HEK293T (cell line): Measurements from ENCODE around the gene CD99.
"Not testable (repeated sequence)": the region's sequence is repeated elsewhere in the genome, so short reads cannot be mapped to it uniquely, and the experiment has no call there.

ENCODE experiments used
- CTCF ChIA-PET: fragments of 350-600 bp; formaldehyde crosslinking; extraction: SDS; loops from one replicate; lab custom pipeline; 2021; ENCODE audit warnings: antibody characterized with exemption, inconsistent platforms; lab: Yijun Ruan, JAX
- POLR2A ChIA-PET: fragments of 350-600 bp; formaldehyde crosslinking; extraction: SDS; loops from one replicate; lab custom pipeline; 2020; ENCODE audit warnings: antibody characterized with exemption, inconsistent platforms; lab: Yijun Ruan, JAX
- DNase-seq: peaks from one replicate; pipeline ENCODE4 v3.0.0; 2012; ENCODE audit warnings: mixed read lengths; ENCODE audit errors: extremely low spot score
- ARNT ChIP-seq: fragments of 450-650 bp; IDR thresholded peaks from 2 replicates; pipeline ENCODE4 v1.6.1; 2017; ENCODE audit warnings: mild to moderate bottlenecking
- BHLHE40 ChIP-seq: fragments of 450-650 bp; IDR thresholded peaks from 2 replicates; pipeline ENCODE4 v1.6.1; 2016; ENCODE audit warnings: mild to moderate bottlenecking, moderate library complexity, borderline replicate concordance
- CTBP1 ChIP-seq: fragments of 450-650 bp; IDR thresholded peaks from 2 replicates; pipeline ENCODE4 v1.6.1; 2016; ENCODE audit warnings: borderline replicate concordance
- ELF4 ChIP-seq: fragments of 450-650 bp; IDR thresholded peaks from 2 replicates; pipeline ENCODE4 v1.6.1; 2017; ENCODE audit warnings: antibody characterized with exemption
- FOXA1 ChIP-seq: fragments of 450-650 bp; IDR thresholded peaks from 2 replicates; pipeline ENCODE4 v1.6.1; 2016; ENCODE audit warnings: mild to moderate bottlenecking
- FOXK2 ChIP-seq: fragments of 450-650 bp; IDR thresholded peaks from 2 replicates; pipeline ENCODE4 v1.6.1; 2016; ENCODE audit warnings: mild to moderate bottlenecking
- FOXM1 ChIP-seq: fragments of 450-650 bp; IDR thresholded peaks from 2 replicates; pipeline ENCODE4 v1.6.1; 2017; ENCODE audit warnings: mild to moderate bottlenecking, borderline replicate concordance
- HDGF ChIP-seq: fragments of 450-650 bp; IDR thresholded peaks from 2 replicates; pipeline ENCODE4 v1.6.1; 2017; ENCODE audit warnings: antibody characterized with exemption, borderline replicate concordance
- L3MBTL2 ChIP-seq: fragments of 450-650 bp; conservative IDR thresholded peaks from 2 replicates; pipeline ENCODE4 v1.6.1; 2016; ENCODE audit warnings: mild to moderate bottlenecking
- LEF1 ChIP-seq: fragments of 450-650 bp; IDR thresholded peaks from 2 replicates; pipeline ENCODE4 v1.6.1; 2017; ENCODE audit warnings: mild to moderate bottlenecking, borderline replicate concordance
- NFRKB ChIP-seq: fragments of 450-650 bp; IDR thresholded peaks from 2 replicates; pipeline ENCODE4 v1.6.1; 2016; ENCODE audit warnings: mild to moderate bottlenecking, moderate library complexity
- PKNOX1 ChIP-seq: fragments of 450-650 bp; IDR thresholded peaks from 2 replicates; pipeline ENCODE4 v1.6.1; 2016
- SP1 ChIP-seq: fragments of 450-650 bp; IDR thresholded peaks from 2 replicates; pipeline ENCODE4 v1.6.1; 2017
- SUZ12 ChIP-seq: fragments of 450-650 bp; IDR thresholded peaks from 2 replicates; pipeline ENCODE4 v1.6.1; 2016; ENCODE audit warnings: mild to moderate bottlenecking
- TARDBP ChIP-seq: fragments of 450-650 bp; IDR thresholded peaks from 2 replicates; pipeline ENCODE4 v1.6.1; 2016
- ZNF384 ChIP-seq: fragments of 450-650 bp; IDR thresholded peaks from 2 replicates; pipeline ENCODE4 v1.6.1; 2016

The CD99 gene

GRCh38 chrX:2767631-2768455 is 76.7 kb downstream of the CD99 start:
- no peak for DNase-seq
- ChIA-PET CTCF (no interaction called here), POLR2A (no interaction called here)
- TF ChIP-seq SUZ12, result no peak
- TF ChIP-seq ARNT, result no peak
- no peak for TF ChIP-seq L3MBTL2
- TF ChIP-seq BHLHE40, result no peak
- TF ChIP-seq FOXK2, result no peak
- no peak for TF ChIP-seq LEF1
- TF ChIP-seq NFRKB, result no peak
- TF ChIP-seq HDGF, result no peak

GRCh38 chrX:2769615-2770014 is 78.5 kb downstream of the CD99 start:
- CTCF ChIA-PET, result no interaction called here

GRCh38 chrX:2773166-2774055 is 82.3 kb downstream of the CD99 start:
- DNase-seq, POLR2A ChIA-PET, CTCF ChIA-PET: not testable (repeated sequence)

More at GRCh38 chrX:2769615-2770014, 78.5 kb downstream of the CD99 start:
- TF ChIP-seq SP1, result no peak
- no peak for TF ChIP-seq FOXM1
- TF ChIP-seq ELF4, result no peak
- no peak for TF ChIP-seq NFRKB
- TF ChIP-seq SUZ12, result no peak
- no peak for TF ChIP-seq BHLHE40
- TF ChIP-seq TARDBP, result no peak
- no peak for TF ChIP-seq L3MBTL2
- TF ChIP-seq LEF1, result no peak
- TF ChIP-seq ARNT, result no peak
- no peak for TF ChIP-seq FOXK2
- TF ChIP-seq PKNOX1, result no peak
- TF ChIP-seq FOXA1, result no peak
- TF ChIP-seq HDGF, result no peak
- no peak for TF ChIP-seq CTBP1
- no peak for TF ChIP-seq ZNF384
- POLR2A ChIA-PET, result no interaction called here
- DNase-seq, result no peak

GRCh38 chrX:2774057-2774456 is 83.0 kb downstream of the CD99 start:
- DNase-seq, result no peak
- POLR2A ChIA-PET, result no interaction called here
- CTCF ChIA-PET, result no interaction called here
- TF ChIP-seq PKNOX1 (no peak), BHLHE40 (no peak), HDGF (no peak), ARNT (no peak)

- DNase-seq, result no peak
- CTCF ChIA-PET, result no interaction called here
- TF ChIP-seq BHLHE40, result no peak
- no peak for TF ChIP-seq HDGF
- TF ChIP-seq ARNT, result no peak
- no peak for TF ChIP-seq NFRKB
- TF ChIP-seq SP1, result no peak
- no peak for TF ChIP-seq TARDBP
- TF ChIP-seq ELF4, result no peak
- TF ChIP-seq LEF1, result no peak
- no peak for TF ChIP-seq L3MBTL2
- TF ChIP-seq PKNOX1, result no peak
- no peak for TF ChIP-seq FOXM1
- TF ChIP-seq FOXK2, result no peak
- no peak for TF ChIP-seq CTBP1
- TF ChIP-seq FOXA1, result no peak
- POLR2A ChIA-PET, result no interaction called here
Observed at GRCh38 chrX:2774776-2775175, 83.7 kb downstream of the CD99 start.

GRCh38 chrX:2780472-2781225 is 89.6 kb downstream of the CD99 start:
- DNase-seq, CTCF ChIA-PET, POLR2A ChIA-PET: not testable (repeated sequence)
